HG03378 (cell line): ENCODE measurements around the gene CMTM6.
"Not testable (repeated sequence)": the region's sequence is repeated elsewhere in the genome, so short reads cannot be mapped to it uniquely, and the experiment has no call there.

Source experiments
- ATAC-seq: cut with Tn5 transposase; IDR thresholded peaks from one replicate; pipeline ENCODE4 v1.9.1; 2021; ENCODE audit warnings: mild to moderate bottlenecking, moderate library complexity; ENCODE audit not compliant: unreplicated experiment

CMTM6 gene

DNA sequence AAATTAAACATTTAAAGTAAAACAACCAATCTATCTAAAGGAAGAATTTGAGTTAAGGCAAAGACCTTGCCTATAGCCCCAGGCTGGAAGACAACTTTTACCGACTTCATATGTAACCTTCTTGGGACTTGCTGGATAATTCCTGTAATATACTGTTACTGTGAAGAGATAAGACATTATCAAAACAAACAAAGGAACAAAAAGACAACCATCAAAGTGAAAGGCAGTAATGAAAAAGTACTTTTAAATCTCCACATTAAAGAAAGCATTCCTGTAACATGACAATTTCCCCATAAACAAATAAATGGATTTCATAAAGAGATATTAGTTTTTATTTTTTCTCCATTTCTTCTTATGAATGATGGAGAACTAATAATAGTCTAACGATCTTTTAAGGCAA is 2.4 kb downstream of the CMTM6 start:
- ATAC-seq = no peak

DNA sequence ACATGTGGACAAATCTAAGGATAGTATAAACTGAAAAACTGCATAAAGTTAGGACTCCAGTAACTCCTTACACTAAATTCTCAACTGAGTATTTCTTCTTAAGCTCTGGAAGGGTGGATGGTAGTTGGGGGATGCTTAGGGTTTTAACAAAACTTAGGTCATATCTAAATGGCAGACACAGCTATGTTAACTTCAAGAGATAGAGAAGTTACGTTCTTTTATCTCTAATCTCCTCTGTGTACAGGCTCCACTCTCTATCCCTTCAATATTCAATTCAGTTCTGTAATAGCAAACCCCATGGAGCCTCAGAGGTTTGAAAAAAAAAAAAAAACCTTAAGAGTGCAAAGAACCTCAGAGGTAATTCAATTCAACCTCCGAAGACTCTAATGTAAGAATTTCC is 3.1 kb downstream of the CMTM6 start:
- ATAC-seq = no peak

DNA sequence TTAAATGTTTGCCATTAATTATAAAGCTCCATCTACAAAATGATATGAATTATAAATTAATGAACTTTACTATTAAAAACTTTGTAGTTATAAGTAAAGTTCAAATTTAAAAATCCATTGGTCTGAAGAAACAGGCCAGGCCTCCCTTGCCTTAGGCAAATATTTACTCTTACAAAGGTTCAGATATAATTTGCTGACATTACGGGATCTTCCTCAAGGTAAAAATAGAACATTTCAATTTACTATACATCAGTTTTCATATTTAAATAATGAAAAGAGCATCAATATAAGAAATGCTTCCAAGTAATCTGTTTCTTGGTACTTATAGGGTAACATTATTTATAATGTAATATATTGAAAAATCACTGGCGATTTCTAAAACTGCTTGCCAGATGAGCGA is 3.7 kb downstream of the CMTM6 start:
- ATAC-seq = no peak

DNA sequence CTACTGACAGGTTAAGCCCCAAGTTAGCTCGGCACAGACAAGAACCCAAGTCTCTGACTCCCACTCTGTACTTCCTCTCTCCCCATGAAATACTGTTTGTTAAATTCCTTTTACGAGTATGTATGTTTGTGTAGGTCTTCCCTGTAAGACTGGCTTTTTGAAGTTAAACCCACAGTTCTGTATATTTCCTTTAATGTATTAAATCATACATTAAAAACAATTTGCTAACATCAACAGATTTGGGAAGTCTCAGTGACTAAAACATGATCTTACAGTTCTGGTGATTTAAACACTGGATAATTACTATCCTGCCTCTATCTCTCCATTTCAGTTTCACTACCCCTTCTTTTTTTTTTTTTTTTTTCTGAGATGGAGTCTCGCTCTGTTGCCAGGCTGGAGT is 4.4 kb downstream of the CMTM6 start:
- ATAC-seq = no peak

DNA sequence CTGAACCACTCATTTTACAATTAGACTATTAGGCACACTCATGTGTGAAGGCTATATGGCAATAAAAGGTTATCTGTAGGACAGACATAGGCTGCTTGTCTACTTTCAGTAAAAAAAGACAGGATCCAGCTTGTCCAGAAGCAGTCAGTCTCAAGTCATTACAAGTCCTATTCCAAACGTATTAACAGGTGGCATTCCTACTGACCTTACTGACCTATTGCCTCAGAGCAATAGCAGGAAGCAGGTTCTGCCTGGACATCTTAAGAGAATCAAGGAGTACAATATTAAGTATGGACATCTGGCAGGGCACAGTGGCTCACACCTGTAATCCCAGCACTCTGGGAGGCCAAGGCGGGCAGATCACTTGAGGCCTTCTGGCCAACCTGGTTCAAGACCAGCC is 7.0 kb downstream of the CMTM6 start:
- no peak for ATAC-seq

DNA sequence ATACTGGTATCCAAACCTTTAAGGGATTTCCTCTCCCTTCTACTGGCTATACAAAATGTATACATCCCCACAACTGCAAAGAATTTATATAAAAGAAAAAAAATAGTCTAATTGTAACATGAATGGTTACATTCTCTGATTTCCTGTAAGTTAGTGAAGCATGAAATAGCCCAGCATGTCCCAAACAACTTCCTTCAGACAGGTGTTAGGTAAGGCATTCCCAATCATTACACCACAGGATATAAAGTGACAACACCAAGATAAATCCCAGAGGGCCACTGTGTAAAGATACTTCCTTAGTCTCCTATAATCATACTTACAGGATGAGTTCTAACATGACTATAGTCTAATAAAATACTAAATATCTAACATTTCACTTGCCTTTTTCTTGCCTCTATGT is 7.6 kb downstream of the CMTM6 start:
- no peak for ATAC-seq

DNA sequence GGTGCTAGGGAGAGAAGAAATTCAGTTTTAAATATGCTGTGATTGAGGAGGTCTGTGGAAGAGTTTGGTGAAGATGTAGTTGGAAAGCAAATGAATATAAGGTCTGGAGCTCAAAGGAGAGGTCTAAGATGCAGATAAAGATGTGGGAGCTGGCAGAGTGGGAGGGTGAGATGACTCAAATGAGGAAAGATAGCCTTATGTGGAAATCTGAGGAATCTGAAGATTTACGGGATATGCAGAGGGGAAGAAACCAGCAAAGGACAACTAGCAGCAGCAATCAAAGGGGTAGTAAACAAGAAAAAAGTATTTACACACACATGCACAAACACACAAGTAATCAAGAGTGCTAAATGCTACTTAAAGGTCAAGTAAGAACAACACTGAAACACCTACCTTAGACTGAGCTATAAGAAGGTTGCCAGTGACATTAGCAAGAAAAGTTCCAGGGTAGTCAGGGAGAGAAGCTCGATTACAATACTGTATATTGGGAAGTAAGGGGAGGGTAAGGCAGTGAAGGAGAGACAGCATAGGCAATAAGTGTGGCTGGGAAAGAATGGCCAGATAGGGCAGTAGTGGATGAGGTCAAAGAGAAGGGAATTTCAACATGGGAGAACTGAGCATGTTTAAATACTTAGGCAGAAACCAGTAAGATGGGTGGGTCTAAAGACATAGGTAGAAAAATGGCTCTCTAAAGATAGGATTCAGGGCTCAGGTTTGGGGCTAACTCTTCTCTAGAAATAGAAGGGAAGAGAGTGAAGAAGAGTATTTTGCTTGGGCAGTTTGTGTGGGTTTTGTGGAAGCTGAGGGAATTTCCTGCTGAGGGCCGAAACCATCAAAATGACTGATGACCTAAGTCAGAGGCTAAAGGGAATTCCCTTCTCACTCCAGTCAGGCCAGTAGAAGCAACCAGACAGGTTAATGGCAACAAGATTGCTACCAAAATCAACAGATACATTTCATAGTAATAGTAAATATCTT is 8.9 kb downstream of the CMTM6 start:
- ATAC-seq = peak; percentile 88

DNA sequence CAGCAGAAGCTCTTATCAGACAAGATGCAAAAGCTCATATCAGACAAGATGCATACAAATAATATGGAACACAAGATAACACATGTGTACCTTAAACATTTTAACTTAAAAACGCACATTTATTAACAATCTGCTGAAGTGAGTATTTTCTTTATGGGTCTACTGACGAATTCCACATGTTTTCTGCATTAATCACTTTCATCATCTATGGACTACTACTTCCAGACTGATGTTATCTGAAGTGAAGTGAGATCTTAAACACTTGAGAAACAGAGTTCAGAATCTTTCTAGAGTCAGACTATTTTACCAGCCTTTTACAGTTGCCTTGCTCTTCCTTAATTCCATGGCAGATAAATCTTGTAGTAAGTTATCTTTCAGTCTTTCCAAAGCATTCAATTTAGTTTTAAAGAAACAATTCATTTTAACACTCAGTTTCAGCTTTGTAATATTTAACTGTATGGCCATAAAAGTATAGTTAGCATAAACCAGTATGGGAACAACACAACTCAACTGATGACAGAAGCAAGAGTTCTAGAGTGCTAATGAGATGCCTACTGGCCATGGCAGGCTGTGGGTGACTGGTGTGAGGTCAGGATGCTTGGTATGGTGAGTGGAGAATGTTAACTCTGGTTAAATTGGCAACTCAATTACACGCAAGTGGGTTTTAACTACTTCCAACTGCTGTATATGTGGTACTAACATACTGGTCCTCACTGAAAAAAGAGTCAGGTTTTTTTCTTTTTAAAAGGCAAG is 9.8 kb downstream of the CMTM6 start:
- no peak for ATAC-seq

DNA sequence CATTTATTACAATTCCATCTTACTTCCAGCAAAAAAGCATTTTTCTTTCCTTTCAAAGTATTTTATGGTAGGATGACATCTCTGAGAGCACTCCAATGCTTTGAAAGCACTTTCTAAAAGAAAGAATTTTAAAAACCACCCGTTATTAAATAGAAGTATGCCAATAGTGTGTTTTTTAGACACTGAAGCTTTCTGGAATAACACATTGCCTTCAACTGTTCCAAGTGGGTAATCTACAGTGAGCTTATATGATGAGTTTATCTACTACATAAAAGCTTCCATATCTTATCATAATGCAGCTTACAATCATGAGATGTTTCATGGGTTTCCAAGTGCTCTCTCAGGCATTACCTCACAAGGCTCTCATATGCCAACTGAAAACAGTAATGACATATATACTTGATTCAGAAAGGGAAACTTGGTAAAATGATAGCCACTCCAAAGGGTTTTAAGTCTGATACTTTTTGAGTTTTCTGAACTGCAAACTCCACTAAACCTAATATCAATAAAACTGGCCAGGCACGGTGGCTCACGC is 14.1 kb downstream of the CMTM6 start:
- no peak for ATAC-seq

DNA sequence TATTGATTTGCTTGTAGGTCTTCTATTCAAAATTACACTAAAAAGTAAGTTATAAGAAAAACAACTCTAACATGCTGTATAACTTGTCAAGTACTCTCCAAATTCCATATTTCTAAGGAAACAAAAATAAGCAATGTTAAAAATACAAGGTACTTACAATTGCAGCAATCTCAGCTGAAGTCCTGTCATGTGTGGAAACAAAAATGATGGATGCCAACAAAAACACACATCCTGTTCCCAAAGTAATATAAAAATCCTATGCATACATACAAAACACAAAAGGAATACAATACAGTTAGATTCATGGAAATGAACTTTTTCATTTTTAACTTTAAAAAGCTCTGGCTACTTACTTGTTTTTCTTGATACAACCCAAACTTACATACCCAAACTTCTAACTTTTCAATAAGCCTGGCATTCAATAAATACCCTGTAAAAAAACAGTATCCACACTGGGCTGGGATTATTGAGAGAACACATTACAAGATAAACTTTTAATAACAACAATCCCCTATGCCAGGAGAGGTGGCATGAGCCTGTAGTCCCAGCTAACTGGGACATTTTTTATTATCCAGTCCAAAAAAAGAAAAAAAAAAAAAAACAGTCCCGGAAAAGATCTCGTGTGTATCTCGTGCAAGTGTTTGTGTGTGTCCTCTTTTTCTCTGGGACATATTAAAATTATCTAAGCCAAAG is 14.7 kb downstream of the CMTM6 start:
- ATAC-seq = no peak

DNA sequence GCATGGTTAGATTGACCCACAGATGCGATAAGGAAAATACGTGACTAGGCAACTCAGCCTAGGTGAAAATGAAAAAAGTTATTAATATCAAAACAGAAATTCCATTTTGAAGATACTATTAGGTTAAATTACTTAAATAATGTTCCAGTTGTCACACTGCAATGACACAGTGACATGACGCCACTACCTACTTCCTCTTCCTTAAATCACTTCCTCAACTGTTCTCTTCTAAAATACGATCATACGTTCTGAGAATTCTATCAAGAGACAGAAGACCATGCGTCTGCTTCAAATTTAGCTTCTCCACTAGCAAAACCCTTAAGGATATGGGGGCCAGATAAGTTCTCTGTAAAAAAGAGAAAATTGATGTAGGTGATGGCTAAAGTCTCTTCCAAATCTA is 18.2 kb downstream of the CMTM6 start:
- no peak for ATAC-seq

DNA sequence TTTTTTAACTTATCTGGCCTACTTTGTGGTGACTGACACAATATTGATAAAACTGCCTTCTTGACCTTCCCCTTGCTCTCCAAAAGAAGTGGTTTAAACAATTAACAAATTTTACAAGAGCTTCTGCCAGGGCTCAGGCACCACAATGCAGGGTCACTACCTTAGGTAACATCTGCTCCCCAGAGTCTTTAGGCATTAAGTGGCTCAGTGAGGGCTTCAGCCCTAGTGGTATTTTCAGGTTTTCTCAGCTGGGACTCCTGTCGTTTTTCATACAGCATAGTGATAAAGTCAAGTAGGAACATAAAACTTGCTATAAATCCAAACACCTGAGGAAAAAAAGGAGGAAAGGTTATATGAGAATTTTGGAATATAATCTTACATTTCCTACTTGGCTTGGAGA is 18.9 kb downstream of the CMTM6 start:
- no peak for ATAC-seq

DNA sequence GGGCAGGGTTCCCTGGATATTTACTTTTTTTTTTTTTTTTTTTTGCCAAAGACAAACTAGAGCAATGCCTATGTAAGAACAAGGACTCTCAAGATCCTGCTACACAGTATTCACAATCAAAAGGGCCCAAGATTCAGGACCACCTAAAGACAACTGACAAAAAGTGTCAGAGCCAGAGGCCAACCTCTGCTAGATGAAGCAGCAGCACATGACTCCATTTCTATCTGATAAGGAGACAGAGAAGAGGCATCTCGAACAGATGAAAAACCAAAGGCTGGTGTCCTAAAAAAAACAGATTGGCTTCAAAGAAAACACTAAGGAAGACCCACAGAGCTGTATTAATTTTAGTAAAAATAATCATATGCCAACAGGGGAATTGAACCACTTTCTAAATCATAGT is 20.0 kb downstream of the CMTM6 start:
- no peak for ATAC-seq

DNA sequence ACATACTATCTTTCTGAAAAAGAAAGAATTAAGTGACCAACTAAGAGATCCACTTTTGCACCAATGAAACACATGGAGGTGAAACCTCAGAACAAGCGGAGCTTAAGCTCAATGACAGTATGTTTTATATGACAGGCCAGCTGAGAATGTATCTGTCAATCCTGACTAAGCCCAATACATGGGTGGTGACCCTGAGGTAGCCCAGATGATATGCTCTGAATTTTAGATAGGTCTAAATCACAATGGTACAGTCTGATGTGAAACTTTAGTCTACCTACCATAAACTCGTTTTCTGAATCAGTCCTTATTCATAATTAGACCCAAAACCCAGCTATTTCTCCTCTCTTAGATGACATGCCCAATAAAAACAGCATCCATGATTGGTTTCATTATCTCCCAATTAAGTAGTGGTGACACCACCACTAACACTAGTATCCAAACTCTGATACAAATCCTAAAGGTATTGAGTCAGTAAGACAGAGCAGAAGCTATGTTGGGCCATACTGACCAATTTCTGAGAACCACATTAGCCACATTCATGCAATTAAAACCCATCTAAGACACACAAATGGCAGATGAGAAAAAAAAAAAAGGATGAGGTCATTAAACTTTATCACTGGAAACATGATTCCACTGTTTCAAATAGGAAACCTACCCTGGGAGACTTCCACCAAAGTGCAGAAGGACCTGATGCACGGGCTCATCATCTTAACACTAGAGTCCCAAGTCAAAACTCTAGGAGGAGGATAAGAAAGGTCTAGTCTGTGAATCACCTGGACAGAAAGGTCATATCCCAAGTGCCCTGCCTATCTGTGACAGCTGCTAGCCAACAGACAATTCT is 20.6 kb downstream of the CMTM6 start:
- ATAC-seq = no peak

DNA sequence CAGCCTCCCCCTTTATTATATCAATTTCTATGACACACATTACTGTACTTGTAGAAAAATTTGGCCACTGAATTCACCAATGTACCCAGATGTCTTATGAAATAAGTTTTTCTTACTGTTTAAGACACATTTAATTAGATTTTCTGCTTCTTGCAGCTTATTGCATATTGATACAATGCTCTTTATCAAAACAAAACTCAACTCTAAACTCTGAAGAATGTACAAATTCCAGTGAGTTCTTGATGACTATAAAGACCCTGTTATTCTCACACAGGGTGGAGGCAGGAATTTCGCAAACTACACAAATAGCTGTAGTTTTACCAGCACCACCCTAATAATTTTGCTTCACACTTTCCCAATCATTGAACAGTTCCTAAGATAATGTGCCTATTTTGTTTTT is 22.0 kb downstream of the CMTM6 start:
- no peak for ATAC-seq

DNA sequence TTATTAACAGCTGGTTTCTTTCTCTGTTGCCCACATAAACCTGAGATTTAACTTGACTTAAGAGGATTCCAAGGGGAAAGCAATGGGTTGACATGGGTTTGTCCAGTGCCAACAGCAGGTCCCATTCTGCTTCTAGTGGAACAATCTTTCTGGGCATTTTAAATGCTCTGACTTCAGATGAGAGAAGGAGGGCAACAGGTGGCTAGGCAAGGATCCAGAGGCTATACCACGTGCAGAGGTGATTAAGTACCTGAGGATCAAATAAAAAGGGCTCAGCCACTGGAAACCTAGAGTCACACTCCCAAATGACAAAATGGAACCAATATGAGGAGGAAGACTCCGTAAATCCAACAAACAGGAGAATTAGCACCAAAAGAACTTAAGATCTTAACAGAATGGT is 28.5 kb downstream of the CMTM6 start:
- no peak for ATAC-seq

DNA sequence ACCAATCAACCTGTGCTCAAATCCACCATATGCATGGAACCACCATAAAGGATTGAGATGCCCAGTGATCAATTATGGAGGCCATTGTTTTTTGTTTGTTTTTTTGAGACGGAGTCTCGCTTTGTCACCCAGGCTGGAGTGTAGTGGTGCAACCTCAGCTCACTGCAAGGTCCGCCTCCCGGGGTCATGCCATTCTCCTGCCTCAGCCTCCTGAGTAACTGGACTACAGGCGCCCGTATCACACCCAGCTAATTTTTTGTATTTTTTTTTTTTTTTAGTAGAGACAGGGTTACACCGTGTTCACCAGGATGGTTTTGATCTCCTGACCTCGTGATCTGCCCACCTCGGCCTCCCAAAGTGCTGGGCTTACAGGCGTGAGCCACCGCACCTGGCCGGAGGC is 30.5 kb downstream of the CMTM6 start:
- ATAC-seq = not testable (repeated sequence)

DNA sequence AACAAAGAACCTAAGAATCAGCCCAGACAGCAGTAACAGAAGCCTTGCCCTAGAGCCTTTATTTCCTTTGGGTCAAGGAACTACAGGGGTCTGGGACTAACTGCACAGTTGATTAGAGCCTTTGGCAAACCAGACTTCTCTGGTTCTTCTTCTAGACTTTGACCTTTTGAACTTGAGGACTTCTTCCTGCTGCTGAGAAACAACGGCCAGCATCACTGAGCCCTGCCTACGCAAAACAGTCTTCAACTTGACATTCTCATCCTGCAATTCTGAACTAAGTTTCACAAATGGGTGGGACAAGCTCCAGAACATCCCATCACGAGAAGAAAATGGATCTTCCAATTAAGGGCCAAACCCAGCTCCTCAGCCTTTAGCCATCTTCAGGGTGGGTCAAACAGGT is 31.4 kb downstream of the CMTM6 start:
- ATAC-seq = no peak

DNA sequence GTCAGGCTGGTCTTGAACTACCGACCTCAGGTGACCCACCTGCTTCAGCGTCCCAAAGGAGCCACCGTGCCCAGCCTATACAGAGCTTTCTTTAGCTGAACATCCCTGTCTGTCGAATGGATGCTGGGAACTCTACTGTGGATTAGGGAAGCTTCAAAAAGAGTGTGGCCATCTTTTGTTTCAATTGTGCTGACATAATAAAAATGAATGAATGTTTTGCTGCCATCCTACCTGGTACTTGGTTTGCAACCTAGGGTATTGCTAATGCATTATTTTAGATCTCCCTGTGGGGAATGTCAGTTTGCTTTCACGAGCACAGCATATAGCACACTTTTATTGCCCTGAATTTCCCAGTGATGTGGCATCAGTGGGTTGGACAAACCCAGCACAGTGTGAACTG is 32.3 kb downstream of the CMTM6 start:
- ATAC-seq = no peak

DNA sequence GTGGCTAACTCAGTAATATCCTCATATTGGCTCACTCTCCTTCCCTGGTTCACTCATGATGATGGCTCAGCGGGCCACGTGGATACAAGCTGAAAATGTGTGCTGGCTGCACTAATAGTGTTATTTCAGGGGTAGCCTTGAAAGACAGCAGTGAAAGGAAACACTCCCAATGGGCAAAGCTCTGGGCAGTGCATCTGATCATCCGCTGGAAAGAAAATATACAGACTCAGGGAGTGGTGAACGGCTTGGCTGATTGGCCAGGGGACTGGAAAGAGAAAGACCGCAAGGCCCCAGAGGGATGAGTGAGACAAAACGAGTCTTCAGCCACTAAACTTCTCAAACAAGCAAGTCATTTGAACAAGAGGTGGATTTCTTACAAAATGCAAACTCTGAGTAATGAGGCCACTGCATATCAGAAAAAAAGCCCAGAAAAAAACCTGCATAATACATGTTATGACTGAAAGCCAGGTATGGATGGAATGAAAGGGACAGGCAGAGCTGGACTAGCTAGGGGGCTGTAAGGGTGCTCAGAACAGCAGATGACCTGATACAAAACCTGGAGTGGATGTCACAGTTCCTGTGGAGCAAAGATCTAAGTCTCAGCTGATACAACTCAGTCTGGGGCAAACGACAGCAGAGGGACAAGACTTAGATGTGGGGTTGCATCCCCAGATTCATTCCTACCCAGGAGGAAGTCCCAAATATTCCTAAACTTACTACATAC is 33.3 kb downstream of the CMTM6 start:
- ATAC-seq = no peak
